ENCODE measurements around the gene PRTG.

Gene PRTG

GRCh38 chr15:55637086-55637485 is 105.9 kb downstream of the PRTG start:
- Histone ChIP-seq H3K9me3 (ENCODE audit: control insufficient read depth in 2 of 2, low read length in 2 of 2) (no peaks in the 10 kb centered on the region), H3K4me3 (ENCODE audit: low read length in 2 of 2) (no peak overlapping the region), H3K27ac (ENCODE audit: low read length) (no peak overlapping the region), H3K4me1 (ENCODE audit: control insufficient read depth, insufficient read depth, low read length) (no peaks in the 10 kb centered on the region), H3K27me3 (ENCODE audit: control insufficient read depth in 1 of 2, insufficient read depth in 2 of 2, low read length in 2 of 2) (no peaks in the 10 kb centered on the region), H3K36me3 (ENCODE audit: control insufficient read depth in 2 of 2, insufficient read depth in 2 of 2, low read length in 2 of 2) (peaks cover 19 to 27% of the 10 kb centered on the region in 2 donors), H3K9ac (ENCODE audit: low read length in 2 of 2) (no peak overlapping the region)

- Histone ChIP-seq H3K27ac (ENCODE audit: low read length) (no peak overlapping the region), H3K4me1 (ENCODE audit: control insufficient read depth, insufficient read depth, low read length) (no peaks in the 10 kb centered on the region), H3K9me3 (ENCODE audit: control insufficient read depth in 2 of 2, low read length in 2 of 2) (no peaks in the 10 kb centered on the region), H3K4me3 (ENCODE audit: low read length in 2 of 2) (no peak overlapping the region), H3K27me3 (ENCODE audit: control insufficient read depth in 1 of 2, insufficient read depth in 2 of 2, low read length in 2 of 2) (no peaks in the 10 kb centered on the region), H3K36me3 (ENCODE audit: control insufficient read depth in 2 of 2, insufficient read depth in 2 of 2, low read length in 2 of 2) (peaks cover 8 to 14% of the 10 kb centered on the region in 2 donors), H3K9ac (ENCODE audit: low read length in 2 of 2) (no peak overlapping the region)
Observed at GRCh38 chr15:55633731-55634130, 109.2 kb downstream of the PRTG start.

- no peak overlapping the region for H3K9ac ChIP-seq (ENCODE audit: low read length in 2 of 2)
- no peak overlapping the region for H3K27ac ChIP-seq (ENCODE audit: low read length)
- no peaks in the 10 kb centered on the region for H3K27me3 ChIP-seq (ENCODE audit: control insufficient read depth in 1 of 2, insufficient read depth in 2 of 2, low read length in 2 of 2)
- H3K9me3 ChIP-seq (ENCODE audit: control insufficient read depth in 2 of 2, low read length in 2 of 2), result no peaks in the 10 kb centered on the region
- H3K36me3 ChIP-seq (ENCODE audit: control insufficient read depth in 2 of 2, insufficient read depth in 2 of 2, low read length in 2 of 2), result peaks cover 7 to 11% of the 10 kb centered on the region in 2 donors
- no peak overlapping the region for H3K4me3 ChIP-seq (ENCODE audit: low read length in 2 of 2)
- no peaks in the 10 kb centered on the region for H3K4me1 ChIP-seq (ENCODE audit: control insufficient read depth, insufficient read depth, low read length)
Observed at GRCh38 chr15:55632434-55632833, 110.5 kb downstream of the PRTG start.

- H3K27me3 ChIP-seq (ENCODE audit: control insufficient read depth in 1 of 2, insufficient read depth in 2 of 2, low read length in 2 of 2), result no peaks in the 10 kb centered on the region
- H3K4me1 ChIP-seq (ENCODE audit: control insufficient read depth, insufficient read depth, low read length), result no peaks in the 10 kb centered on the region
- H3K36me3 ChIP-seq (ENCODE audit: control insufficient read depth in 2 of 2, insufficient read depth in 2 of 2, low read length in 2 of 2), result peaks cover 3 to 12% of the 10 kb centered on the region in 2 donors
- no peak overlapping the region for H3K9ac ChIP-seq (ENCODE audit: low read length in 2 of 2)
- H3K4me3 ChIP-seq (ENCODE audit: low read length in 2 of 2), result no peak overlapping the region
- H3K27ac ChIP-seq (ENCODE audit: low read length), result no peak overlapping the region
- no peaks in the 10 kb centered on the region for H3K9me3 ChIP-seq (ENCODE audit: control insufficient read depth in 2 of 2, low read length in 2 of 2)
Observed at GRCh38 chr15:55630858-55631257, 112.1 kb downstream of the PRTG start.

GRCh38 chr15:55628369-55628730 is 114.6 kb downstream of the PRTG start:
- Histone ChIP-seq H3K9me3 (ENCODE audit: control insufficient read depth in 2 of 2, low read length in 2 of 2) (no peaks in the 10 kb centered on the region), H3K4me3 (ENCODE audit: low read length in 2 of 2) (no peak overlapping the region), H3K36me3 (ENCODE audit: control insufficient read depth in 2 of 2, insufficient read depth in 2 of 2, low read length in 2 of 2) (peaks cover 6 to 17% of the 10 kb centered on the region in 2 donors), H3K27ac (ENCODE audit: low read length) (no peak overlapping the region), H3K4me1 (ENCODE audit: control insufficient read depth, insufficient read depth, low read length) (no peaks in the 10 kb centered on the region), H3K9ac (ENCODE audit: low read length in 2 of 2) (no peak overlapping the region), H3K27me3 (ENCODE audit: control insufficient read depth in 1 of 2, insufficient read depth in 2 of 2, low read length in 2 of 2) (no peaks in the 10 kb centered on the region)

GRCh38 chr15:55627730-55628368 is 115.1 kb downstream of the PRTG start:
- no peak overlapping the region for H3K9ac ChIP-seq (ENCODE audit: low read length in 2 of 2)
- no peak overlapping the region for H3K27ac ChIP-seq (ENCODE audit: low read length)
- no peaks in the 10 kb centered on the region for H3K9me3 ChIP-seq (ENCODE audit: control insufficient read depth in 2 of 2, low read length in 2 of 2)
- H3K4me3 ChIP-seq (ENCODE audit: low read length in 2 of 2), result no peak overlapping the region
- H3K27me3 ChIP-seq (ENCODE audit: control insufficient read depth in 1 of 2, insufficient read depth in 2 of 2, low read length in 2 of 2), result no peaks in the 10 kb centered on the region
- no peaks in the 10 kb centered on the region for H3K4me1 ChIP-seq (ENCODE audit: control insufficient read depth, insufficient read depth, low read length)
- peaks cover 6 to 17% of the 10 kb centered on the region in 2 donors for H3K36me3 ChIP-seq (ENCODE audit: control insufficient read depth in 2 of 2, insufficient read depth in 2 of 2, low read length in 2 of 2)

- no peaks in the 10 kb centered on the region for H3K4me1 ChIP-seq (ENCODE audit: control insufficient read depth, insufficient read depth, low read length)
- H3K4me3 ChIP-seq (ENCODE audit: low read length in 2 of 2), result no peak overlapping the region
- no peak overlapping the region for H3K27ac ChIP-seq (ENCODE audit: low read length)
- no peak overlapping the region for H3K9ac ChIP-seq (ENCODE audit: low read length in 2 of 2)
- no peaks in the 10 kb centered on the region for H3K27me3 ChIP-seq (ENCODE audit: control insufficient read depth in 1 of 2, insufficient read depth in 2 of 2, low read length in 2 of 2)
- no peaks in the 10 kb centered on the region for H3K9me3 ChIP-seq (ENCODE audit: control insufficient read depth in 2 of 2, low read length in 2 of 2)
- H3K36me3 ChIP-seq (ENCODE audit: control insufficient read depth in 2 of 2, insufficient read depth in 2 of 2, low read length in 2 of 2), result peaks cover 5 to 19% of the 10 kb centered on the region in 2 donors
Observed at GRCh38 chr15:55619783-55620182, 123.2 kb downstream of the PRTG start.

- Histone ChIP-seq H3K36me3 (ENCODE audit: control insufficient read depth in 2 of 2, insufficient read depth in 2 of 2, low read length in 2 of 2) (peaks cover 3 to 13% of the 10 kb centered on the region in 2 donors), H3K27me3 (ENCODE audit: control insufficient read depth in 1 of 2, insufficient read depth in 2 of 2, low read length in 2 of 2) (no peaks in the 10 kb centered on the region), H3K4me3 (ENCODE audit: low read length in 2 of 2) (no peak overlapping the region), H3K9me3 (ENCODE audit: control insufficient read depth in 2 of 2, low read length in 2 of 2) (no peaks in the 10 kb centered on the region), H3K9ac (ENCODE audit: low read length in 2 of 2) (no peak overlapping the region), H3K27ac (ENCODE audit: low read length) (no peak overlapping the region), H3K4me1 (ENCODE audit: control insufficient read depth, insufficient read depth, low read length) (no peaks in the 10 kb centered on the region)
Observed at GRCh38 chr15:55618387-55618786, 124.6 kb downstream of the PRTG start.

GRCh38 chr15:55615445-55615844 is 127.5 kb downstream of the PRTG start:
- Histone ChIP-seq H3K4me1 (ENCODE audit: control insufficient read depth, insufficient read depth, low read length) (no peaks in the 10 kb centered on the region), H3K36me3 (ENCODE audit: control insufficient read depth in 2 of 2, insufficient read depth in 2 of 2, low read length in 2 of 2) (peaks cover 3 to 13% of the 10 kb centered on the region in 2 donors), H3K4me3 (ENCODE audit: low read length in 2 of 2) (no peak overlapping the region), H3K27me3 (ENCODE audit: control insufficient read depth in 1 of 2, insufficient read depth in 2 of 2, low read length in 2 of 2) (no peaks in the 10 kb centered on the region), H3K9me3 (ENCODE audit: control insufficient read depth in 2 of 2, low read length in 2 of 2) (no peaks in the 10 kb centered on the region), H3K9ac (ENCODE audit: low read length in 2 of 2) (no peak overlapping the region), H3K27ac (ENCODE audit: low read length) (no peak overlapping the region)

- Histone ChIP-seq H3K4me3 (ENCODE audit: low read length in 2 of 2) (no peak overlapping the region), H3K9ac (ENCODE audit: low read length in 2 of 2) (no peak overlapping the region), H3K36me3 (ENCODE audit: control insufficient read depth in 2 of 2, insufficient read depth in 2 of 2, low read length in 2 of 2) (peaks cover 0 to 6% of the 10 kb centered on the region in 2 donors), H3K4me1 (ENCODE audit: control insufficient read depth, insufficient read depth, low read length) (no peaks in the 10 kb centered on the region), H3K27me3 (ENCODE audit: control insufficient read depth in 1 of 2, insufficient read depth in 2 of 2, low read length in 2 of 2) (no peaks in the 10 kb centered on the region), H3K27ac (ENCODE audit: low read length) (no peak overlapping the region), H3K9me3 (ENCODE audit: control insufficient read depth in 2 of 2, low read length in 2 of 2) (no peaks in the 10 kb centered on the region)
Observed at GRCh38 chr15:55613727-55614126, 129.2 kb downstream of the PRTG start.

GRCh38 chr15:55606214-55606613 is 136.7 kb downstream of the PRTG start:
- H3K9ac ChIP-seq (ENCODE audit: low read length in 2 of 2), result no peak overlapping the region
- peaks cover 0 to 2% of the 10 kb centered on the region in 2 donors for H3K9me3 ChIP-seq (ENCODE audit: control insufficient read depth in 2 of 2, low read length in 2 of 2)
- H3K36me3 ChIP-seq (ENCODE audit: control insufficient read depth in 2 of 2, insufficient read depth in 2 of 2, low read length in 2 of 2), result no peaks in the 10 kb centered on the region
- H3K27me3 ChIP-seq (ENCODE audit: control insufficient read depth in 1 of 2, insufficient read depth in 2 of 2, low read length in 2 of 2), result no peaks in the 10 kb centered on the region
- H3K4me1 ChIP-seq (ENCODE audit: control insufficient read depth, insufficient read depth, low read length), result no peaks in the 10 kb centered on the region
- no peak overlapping the region for H3K27ac ChIP-seq (ENCODE audit: low read length)
- no peak overlapping the region for H3K4me3 ChIP-seq (ENCODE audit: low read length in 2 of 2)
